Endodermal cell (in vitro differentiated cells): Measurements from ENCODE around the gene MRPL14. TPM values are rescaled to one million over a fixed set of nuclear protein-coding genes. Genes with fewer than 3 reads are reported as not detected.
"Not testable (repeated sequence)": the region's sequence is repeated elsewhere in the genome, so short reads cannot be mapped to it uniquely, and the experiment has no call there.

Experiments
- DNase-seq: peaks from one replicate; pipeline ENCODE4 v3.0.0-alpha.2; 2017
- H3K27ac ChIP-seq: 2 replicates; pipeline ENCODE4 v1.5.1; 2013; ENCODE audit warnings: mild to moderate bottlenecking, low read depth, low read length, moderate library complexity
- H3K27me3 ChIP-seq: 2 replicates; pipeline ENCODE4 v1.6.1; 2013; ENCODE audit warnings: mild to moderate bottlenecking, low read length, moderate library complexity; ENCODE audit not compliant: insufficient read depth, control insufficient read depth, poor library complexity, severe bottlenecking
- H3K36me3 ChIP-seq: 2 replicates; pipeline ENCODE4 v1.7.0; 2013; ENCODE audit warnings: mild to moderate bottlenecking, low read length, moderate library complexity; ENCODE audit not compliant: control insufficient read depth, insufficient read depth
- H3K4me1 ChIP-seq: one replicate; pipeline ENCODE4 v1.7.0; 2013; ENCODE audit warnings: low read length; ENCODE audit not compliant: control insufficient read depth, insufficient read depth
- H3K4me3 ChIP-seq: 2 replicates; pipeline ENCODE4 v1.5.1; 2013; ENCODE audit warnings: mild to moderate bottlenecking, low read length, moderate library complexity
- H3K9ac ChIP-seq: 2 replicates; pipeline ENCODE4 v1.6.1; 2013; ENCODE audit warnings: mild to moderate bottlenecking, low read length, moderate library complexity; ENCODE audit not compliant: poor library complexity, severe bottlenecking; ENCODE audit errors: extremely low read depth
- H3K9me3 ChIP-seq: 2 replicates; pipeline ENCODE4 v1.6.1; 2013; ENCODE audit warnings: mild to moderate bottlenecking, low read length, moderate library complexity; ENCODE audit not compliant: control insufficient read depth
- H3K27ac Mint-ChIP-seq: 2 replicates; pipeline ENCODE4 v1.8.0; 2020; ENCODE audit warnings: mixed read lengths
- H3K27me3 Mint-ChIP-seq: 2 replicates; pipeline ENCODE4 v1.8.0; 2021; ENCODE audit warnings: mild to moderate bottlenecking, mixed read lengths; ENCODE audit not compliant: insufficient read depth
- H3K36me3 Mint-ChIP-seq: 2 replicates; pipeline ENCODE4 v1.8.0; 2020; ENCODE audit warnings: low read depth, mixed read lengths
- H3K4me1 Mint-ChIP-seq: 2 replicates; pipeline ENCODE4 v1.8.0; 2020; ENCODE audit warnings: mixed read lengths
- H3K4me3 Mint-ChIP-seq: 2 replicates; pipeline ENCODE4 v1.8.0; 2020; ENCODE audit warnings: mild to moderate bottlenecking, moderate library complexity, mixed read lengths
- H3K9me3 Mint-ChIP-seq: 2 replicates; pipeline ENCODE4 v1.8.0; 2020; ENCODE audit warnings: mild to moderate bottlenecking, mixed read lengths
- CTCF ChIP-seq: fragments of 200-600 bp; sonication (generic); conservative IDR thresholded peaks from 2 replicates; pipeline ENCODE4 v1.5.0; 2021; ENCODE audit warnings: antibody characterized with exemption, mild to moderate bottlenecking
- WGBS, 2 experiments: methylation state at CpG; one replicate each; pipeline versions ENCODE4 v1.1.5 to v1.1.7; 2013; ENCODE audit warnings: missing lambda C conversion rate in 2 of 2, mixed read lengths in 1 of 2; ENCODE audit not compliant: insufficient coverage in 1 of 2, insufficient read length in 1 of 2; 5-methylcytosine and 5-hydroxymethylcytosine counted together
- total RNA-seq, 2 donors: library from RNA; stranded (reverse); fragmentation: NEBNext Ultra II Directional in 1 of 2; extraction: Animal tissue kit (Norgen Biotek cat#: 25700) in 1 of 2; gene quantifications; 2 replicates in 1 of 2; 3 replicates in 1 of 2; pipeline ENCODE4 v1.2.1, GENCODE V29; 2021

The MRPL14 gene
- total RNA-seq, 2 donors from 2014 or later, result 66.5 to 69.6 TPM

GRCh38 chr6:44096612-44097011, 30.6 kb downstream of the MRPL14 start:
- DNase-seq, result peak; percentile 86
- no peaks in the 10 kb centered on the region for H3K4me1 ChIP-seq
- H3K9me3 Mint-ChIP-seq, result no peaks in the 10 kb centered on the region
- H3K4me3 ChIP-seq, result no peak overlapping the region
- no peak overlapping the region for H3K27ac Mint-ChIP-seq
- H3K4me3 Mint-ChIP-seq, result no peak overlapping the region
- H3K4me1 Mint-ChIP-seq, result no peaks in the 10 kb centered on the region
- WGBS, 2 experiments, result 50 to 70% methylated on average over 2 to 3 of the region's 3 CpGs
- no peak overlapping the region for H3K9ac ChIP-seq
- H3K36me3 ChIP-seq, result peaks cover 15% of the 10 kb centered on the region
- TF ChIP-seq CTCF, result peak; percentile 82
- no peaks in the 10 kb centered on the region for H3K27me3 Mint-ChIP-seq
- no peaks in the 10 kb centered on the region for H3K9me3 ChIP-seq
- no peak overlapping the region for H3K27ac ChIP-seq
- H3K27me3 ChIP-seq, result no peaks in the 10 kb centered on the region
- H3K36me3 Mint-ChIP-seq, result peaks cover 24% of the 10 kb centered on the region

- not testable (repeated sequence) for H3K4me3 ChIP-seq, H3K4me1 ChIP-seq, H3K27me3 Mint-ChIP-seq, H3K9me3 Mint-ChIP-seq, H3K4me3 Mint-ChIP-seq, H3K27me3 ChIP-seq, H3K27ac Mint-ChIP-seq, H3K27ac ChIP-seq, DNase-seq, H3K9me3 ChIP-seq, H3K9ac ChIP-seq, H3K4me1 Mint-ChIP-seq
- 93 to 96% methylated on average over 5 to 6 of the region's 6 CpGs for WGBS, 2 experiments
- H3K36me3 Mint-ChIP-seq, result peaks cover 27% of the 10 kb centered on the region
- H3K36me3 ChIP-seq, result peaks cover 22% of the 10 kb centered on the region
Measured at GRCh38 chr6:44095243-44095623, 32.0 kb downstream of the MRPL14 start.

GRCh38 chr6:44094403-44095242, 32.6 kb downstream of the MRPL14 start:
- Histone ChIP-seq H3K4me1 (no peaks in the 10 kb centered on the region), H3K9me3 (no peaks in the 10 kb centered on the region), H3K4me3 (no peak overlapping the region), H3K36me3 (peaks cover 19% of the 10 kb centered on the region), H3K9ac (no peak overlapping the region), H3K27ac (no peak overlapping the region), H3K27me3 (no peaks in the 10 kb centered on the region)
- no peak overlapping the region for H3K27ac Mint-ChIP-seq
- no peak overlapping the region for H3K4me3 Mint-ChIP-seq
- WGBS, 2 experiments, result 85 to 91% methylated on average over 8 to 10 of the region's 10 CpGs
- DNase-seq, result no peak
- peaks cover 24% of the 10 kb centered on the region for H3K36me3 Mint-ChIP-seq
- no peaks in the 10 kb centered on the region for H3K9me3 Mint-ChIP-seq
- no peak for TF ChIP-seq CTCF
- no peaks in the 10 kb centered on the region for H3K4me1 Mint-ChIP-seq
- H3K27me3 Mint-ChIP-seq, result no peaks in the 10 kb centered on the region
